T-helper 9 cell (primary cell): Measurements from ENCODE around the gene CLCNKB.
A peak's percentile ranks its signal among the peaks of the same experiment; 100 is the strongest.
"Not testable (repeated sequence)": the region's sequence is repeated elsewhere in the genome, so short reads cannot be mapped to it uniquely, and the experiment has no call there.

Source experiments
- DNase-seq: peaks from one replicate; pipeline ENCODE4 v3.0.0-alpha.2; 2020
- total RNA-seq, 2 donors: gene quantifications; one replicate each; lab custom pipeline; 2026; lab: John Stamatoyannopoulos, UW

The CLCNKB gene
- total RNA-seq: 0 reads per million in 2 donors

GRCh38 chr1:16043521-16043920, at the start of gene CLCNKB:
TSS of gene CLCNKB (plus strand) at chr1:16043782. CDS start at chr1:16044493, 711 bp downstream.
- no peak for DNase-seq

- DNase-seq: no peak
Observed at GRCh38 chr1:15994081-15994480, 49.5 kb upstream of the CLCNKB start.

DNA sequence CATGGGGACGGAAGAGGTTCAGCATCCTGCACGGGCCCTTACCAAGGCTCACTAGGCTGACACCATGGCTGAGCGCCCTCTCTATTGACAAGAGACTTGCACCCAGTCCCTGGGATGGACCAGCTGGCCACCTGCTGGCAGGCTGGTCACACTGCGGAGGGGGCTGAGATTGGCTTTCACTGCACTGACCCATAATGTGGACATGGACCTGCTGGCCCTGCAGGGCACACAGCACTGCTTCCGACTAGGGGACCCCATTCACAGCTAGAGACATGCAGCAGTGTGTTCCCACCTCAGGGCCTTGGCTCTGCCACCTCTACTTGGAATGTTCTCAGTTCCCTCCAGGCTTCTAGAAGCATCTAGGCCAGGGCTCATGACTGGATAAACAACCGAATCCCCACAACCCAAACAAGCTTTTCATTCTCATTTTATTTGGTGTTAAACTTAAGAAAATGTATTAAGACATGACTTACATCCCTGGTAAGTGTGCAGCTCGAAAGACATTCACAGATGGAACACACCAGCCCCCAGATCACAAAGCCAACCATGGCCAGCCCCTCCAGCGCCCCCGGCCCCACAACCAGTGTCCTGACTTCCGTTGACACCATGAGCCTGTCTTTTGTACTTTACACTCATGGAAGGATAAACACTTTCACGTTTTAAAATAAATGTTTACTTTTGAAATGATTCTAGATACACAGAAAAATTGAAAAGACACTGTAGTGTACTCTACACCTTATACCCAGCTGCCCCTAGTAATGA, 48.8 kb upstream of the CLCNKB start:
- peak; percentile 28 for DNase-seq

GRCh38 chr1:15997076-15997585, 46.5 kb upstream of the CLCNKB start:
- no peak for DNase-seq

DNA sequence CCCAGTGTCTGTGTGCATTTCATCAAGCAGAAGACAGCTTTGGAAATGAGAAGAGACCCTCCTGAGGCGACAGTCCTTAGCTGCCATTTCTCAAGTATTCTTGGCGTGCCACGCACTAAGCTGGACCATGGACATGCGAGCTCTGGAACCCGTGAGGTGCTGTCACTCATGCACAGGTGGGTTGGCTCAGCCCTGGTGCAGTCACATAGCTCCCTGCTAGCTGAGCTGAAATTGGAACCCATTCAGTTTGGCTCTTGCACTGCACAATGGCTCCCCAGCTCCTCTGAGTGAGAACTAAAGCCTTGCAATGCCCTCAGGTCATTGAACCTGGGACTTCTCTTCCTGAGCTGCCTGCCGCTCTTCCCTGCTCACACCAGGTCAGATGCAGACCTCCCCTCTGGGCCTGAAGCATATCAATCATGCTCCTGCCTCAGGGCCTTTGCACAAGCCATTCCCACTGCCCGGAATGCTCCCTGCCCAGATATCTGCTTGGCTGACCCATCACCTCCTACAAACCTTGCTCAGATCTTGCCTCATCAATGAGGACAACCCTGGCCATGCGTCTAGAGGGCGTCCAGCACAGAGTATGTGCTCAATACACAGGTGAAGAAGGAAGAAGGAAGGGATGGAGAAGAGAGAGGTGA, 45.8 kb upstream of the CLCNKB start:
- DNase-seq: no peak

DNA sequence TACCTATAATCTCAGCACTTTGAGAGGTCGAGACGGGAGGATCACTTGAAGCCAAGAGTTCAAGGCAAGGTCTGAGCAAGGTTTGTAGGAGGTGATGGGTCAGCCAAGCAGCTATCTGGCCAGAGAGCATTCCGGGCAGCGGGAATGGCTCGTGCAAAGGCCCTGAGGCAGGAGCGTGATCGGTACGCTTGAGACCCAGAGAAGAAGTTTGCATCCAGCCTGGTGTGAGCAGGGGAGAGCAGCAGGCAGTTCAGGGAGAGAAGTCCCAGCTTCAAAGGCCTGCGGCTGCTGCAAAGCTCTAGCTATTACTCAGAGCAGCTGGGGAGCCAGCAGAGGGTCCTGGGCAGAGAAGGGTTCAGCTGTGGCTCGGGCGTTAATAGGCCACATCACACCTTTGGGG, 44.7 kb upstream of the CLCNKB start:
- DNase-seq: no peak

- not testable (repeated sequence) for DNase-seq
Observed at GRCh38 chr1:16001274-16001673, 42.3 kb upstream of the CLCNKB start.

- DNase-seq: no peak
Observed at GRCh38 chr1:16005597-16005996, 38.0 kb upstream of the CLCNKB start.

- no peak for DNase-seq
Observed at GRCh38 chr1:16006010-16006409, 37.6 kb upstream of the CLCNKB start.

DNA sequence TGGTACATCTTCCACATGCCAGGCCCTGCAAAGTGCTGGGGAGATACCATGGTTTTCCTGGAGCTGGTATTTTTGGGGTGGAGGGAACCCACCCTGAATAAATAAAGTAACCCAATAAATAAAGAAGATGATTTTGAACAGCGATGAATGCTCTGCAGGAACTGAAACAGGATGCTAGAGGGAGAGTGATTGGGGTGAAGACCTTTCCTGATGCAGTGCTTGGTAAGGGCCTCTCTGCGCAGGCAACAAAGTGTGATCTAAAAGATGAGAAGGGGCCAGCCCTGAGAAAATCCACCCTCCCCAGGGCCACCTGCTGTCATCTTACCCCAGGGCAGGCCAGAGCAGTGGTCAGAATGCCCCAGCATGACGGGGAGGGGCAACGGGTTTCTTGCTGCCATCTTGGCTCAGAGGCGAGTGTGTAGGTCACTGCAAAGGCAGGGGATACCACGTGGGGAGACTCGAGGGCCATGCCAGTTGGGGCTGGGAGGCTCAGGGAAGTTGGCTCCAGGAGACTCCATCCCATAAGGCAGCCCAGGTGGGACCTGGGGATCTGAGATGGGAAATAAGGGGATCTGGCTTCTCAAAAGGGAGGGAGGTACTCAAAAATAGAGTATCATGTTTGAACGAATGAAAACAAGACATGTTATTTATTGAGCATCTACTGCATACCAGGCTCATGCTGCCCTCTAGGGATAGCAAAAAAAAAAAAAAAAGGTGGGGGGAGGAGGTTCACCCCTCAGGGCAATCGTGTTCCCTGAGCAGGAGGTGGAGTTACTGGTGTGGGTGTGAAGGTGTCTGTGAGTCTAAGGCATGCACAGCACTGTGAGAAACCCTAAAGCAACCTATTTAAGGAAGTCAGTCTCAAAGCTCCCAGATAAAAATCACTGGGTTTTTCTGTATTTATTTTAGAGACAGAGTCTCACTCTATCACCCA, 36.8 kb upstream of the CLCNKB start:
- DNase-seq: no peak

- DNase-seq: no peak
Observed at GRCh38 chr1:16007671-16008341, 35.8 kb upstream of the CLCNKB start.

DNA sequence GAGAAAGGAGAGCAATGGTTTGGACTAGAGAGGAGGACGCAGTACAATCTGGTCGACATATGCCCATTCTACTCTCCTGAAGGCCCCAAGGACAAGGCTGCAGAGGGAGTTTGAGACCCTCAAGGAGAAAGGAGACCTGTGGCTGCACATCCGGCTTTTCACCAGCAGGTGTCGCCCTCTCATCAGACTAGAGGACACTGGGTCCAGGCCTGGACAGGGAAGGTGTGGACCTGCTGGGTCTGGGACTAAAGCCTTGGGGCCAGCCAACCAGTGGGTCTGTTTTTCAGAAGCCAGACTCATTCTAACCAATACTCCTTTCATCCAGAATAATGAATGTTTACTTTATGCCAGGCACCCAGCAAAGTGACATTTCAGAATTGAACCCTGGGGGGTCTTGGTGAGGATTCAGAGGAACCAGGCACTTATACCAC, 34.5 kb upstream of the CLCNKB start:
- DNase-seq: peak; percentile 69

GRCh38 chr1:16009678-16010077, 33.9 kb upstream of the CLCNKB start:
- no peak for DNase-seq

DNA sequence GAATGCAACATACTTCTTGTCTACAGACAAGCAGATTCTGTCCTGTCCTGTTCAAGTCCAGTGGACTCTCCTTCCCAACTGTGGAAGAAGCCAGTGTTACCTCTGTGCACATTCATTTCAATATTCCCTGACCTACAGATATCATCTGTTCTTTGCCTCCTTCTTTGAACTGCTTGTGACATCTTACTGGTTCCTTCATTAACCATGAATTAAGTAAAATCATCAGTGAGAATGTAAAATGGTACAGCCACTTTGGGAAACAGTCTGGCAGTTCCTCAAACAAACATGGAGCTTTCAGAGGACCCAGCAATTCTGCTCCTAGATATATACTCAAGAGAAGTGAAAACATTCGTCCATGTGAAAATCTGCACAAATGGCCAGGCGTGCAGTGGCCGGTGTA, 32.7 kb upstream of the CLCNKB start:
- no peak for DNase-seq

DNA sequence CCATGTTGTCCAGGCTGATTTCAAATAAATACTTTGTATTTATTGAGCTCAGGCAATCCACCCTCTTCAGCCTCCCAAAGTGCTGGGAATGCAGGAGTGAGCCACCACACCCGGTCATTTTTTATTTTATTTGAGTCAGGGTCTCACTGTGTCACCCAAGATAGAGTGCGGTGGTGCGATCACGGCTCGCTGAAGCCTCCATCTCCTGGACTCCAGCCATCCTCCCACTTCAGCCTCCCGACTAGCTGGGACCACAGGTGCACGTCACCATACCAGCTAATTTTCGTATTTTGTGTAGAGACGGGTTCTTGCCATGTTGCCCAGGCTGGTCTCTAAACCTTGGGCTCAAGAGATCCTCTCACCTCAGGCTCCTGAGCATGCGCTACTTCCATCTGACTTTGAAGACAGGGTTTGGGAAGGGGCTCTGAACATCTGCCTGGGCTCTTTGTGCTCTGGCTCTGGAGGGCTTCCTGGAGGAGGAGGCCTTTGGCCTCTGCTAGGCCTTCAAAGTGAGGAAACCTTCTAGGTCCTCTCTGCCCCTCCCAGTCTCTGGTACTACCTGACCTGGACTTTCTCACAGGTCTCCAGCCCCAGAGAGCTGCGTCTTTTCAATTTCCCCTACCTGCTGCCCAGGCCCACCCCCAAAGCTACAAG, 31.5 kb upstream of the CLCNKB start:
- DNase-seq: no peak

GRCh38 chr1:16012590-16013219, 30.9 kb upstream of the CLCNKB start:
- DNase-seq: no peak

DNA sequence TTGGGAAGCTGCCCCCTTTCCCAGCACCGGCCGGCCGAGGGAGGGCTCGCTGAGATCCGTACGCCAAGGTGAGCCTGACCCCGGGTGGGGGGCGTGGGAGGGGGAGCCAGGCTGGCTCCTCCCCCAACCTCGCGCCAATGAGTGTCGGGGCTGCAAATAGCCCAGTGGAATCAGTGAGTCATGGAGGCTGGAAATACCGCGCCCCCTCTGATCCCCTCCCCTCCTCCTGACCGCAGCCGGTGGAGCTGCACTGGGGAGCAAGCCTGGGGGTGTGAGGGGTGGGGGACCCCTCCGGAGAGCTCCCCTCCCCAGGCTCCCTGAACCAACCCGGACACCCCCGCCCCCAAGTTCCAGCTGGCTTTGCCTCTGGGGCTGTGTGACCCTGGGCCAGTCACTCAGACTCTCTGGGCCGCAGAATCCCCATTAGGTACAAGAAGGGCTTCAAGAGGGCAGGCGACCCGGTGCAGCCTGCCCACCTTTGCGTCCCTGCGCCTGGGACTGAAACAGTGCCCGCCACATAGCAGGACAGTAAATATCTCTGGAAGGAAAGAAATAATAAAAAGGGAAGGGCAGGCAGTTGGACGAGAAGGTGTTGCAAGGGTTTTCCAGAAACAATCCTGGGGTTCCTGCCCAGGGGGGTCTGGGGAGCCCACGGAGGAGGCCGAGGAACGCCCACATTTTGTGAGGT, 30.2 kb upstream of the CLCNKB start:
- DNase-seq: no peak

DNA sequence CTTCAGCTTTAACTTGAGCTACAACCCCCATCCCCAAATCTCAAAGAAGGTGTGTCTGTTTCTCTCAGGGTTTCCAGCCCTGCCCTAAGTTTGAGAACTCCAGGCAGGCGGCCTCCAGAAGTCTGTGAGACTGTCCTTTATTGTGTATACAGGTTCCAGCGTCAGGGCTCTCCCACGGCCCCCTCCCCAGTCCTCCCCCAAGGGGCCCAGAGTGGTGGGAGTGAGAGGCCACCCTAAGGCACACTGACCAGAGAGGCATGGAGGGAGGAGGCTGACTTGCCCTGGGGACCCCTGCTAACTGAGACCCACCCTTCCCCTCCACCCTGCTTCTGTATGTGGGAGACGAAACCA, 29.7 kb upstream of the CLCNKB start:
- DNase-seq: no peak

- DNase-seq: no peak
Observed at GRCh38 chr1:16014509-16015482, 28.8 kb upstream of the CLCNKB start.

- DNase-seq: no peak
Observed at GRCh38 chr1:16015491-16015890, 28.1 kb upstream of the CLCNKB start.
